Naive B cell (primary cell): ENCODE data around the gene CAMK1D. TPM values are rescaled to one million over a fixed set of nuclear protein-coding genes. Genes with fewer than 3 reads are reported as not detected.
A peak's percentile ranks its signal among the peaks of the same experiment; 100 is the strongest.

ENCODE experiments used
- ATAC-seq, 2 donors: fragments of 150-1000 bp; cut with Tn5 transposase; 2 replicates each; pipeline ENCODE4 v1.10.0; 2021; ENCODE audit warnings: low read depth in 2 of 2, mild to moderate bottlenecking in 2 of 2, moderate library complexity in 2 of 2
- DNase-seq: peaks from one replicate; pipeline ENCODE4 v3.0.0; 2022
- H3K27ac Mint-ChIP-seq, 6 donors: one replicate each; pipeline ENCODE4 v1.8.0; 2020 to 2022; ENCODE audit warnings: mild to moderate bottlenecking in 6 of 6, mixed read lengths in 6 of 6, moderate library complexity in 5 of 6, inconsistent platforms in 2 of 6
- H3K27me3 Mint-ChIP-seq, 3 donors: one replicate each; pipeline ENCODE4 v1.8.0; 2021 to 2022; ENCODE audit warnings: mixed read lengths in 3 of 3, mild to moderate bottlenecking in 1 of 3
- H3K36me3 Mint-ChIP-seq, 2 donors: one replicate each; pipeline ENCODE4 v1.8.0; 2020 to 2022; ENCODE audit warnings: mixed read lengths in 2 of 2, inconsistent platforms in 1 of 2, mild to moderate bottlenecking in 1 of 2
- H3K4me1 Mint-ChIP-seq, 3 donors: one replicate each; pipeline ENCODE4 v1.8.0; 2020 to 2022; ENCODE audit warnings: mixed read lengths in 3 of 3, inconsistent platforms in 1 of 3, mild to moderate bottlenecking in 1 of 3, moderate library complexity in 1 of 3
- H3K4me3 Mint-ChIP-seq, 8 donors: one replicate each; pipeline ENCODE4 v1.8.0; 2020 to 2022; ENCODE audit warnings: mild to moderate bottlenecking in 8 of 8, mixed read lengths in 8 of 8, moderate library complexity in 8 of 8, inconsistent platforms in 2 of 8
- H3K9me3 Mint-ChIP-seq, 7 donors: one replicate each; pipeline ENCODE4 v1.8.0; 2020 to 2022; ENCODE audit warnings: mixed read lengths in 7 of 7, mild to moderate bottlenecking in 5 of 7, inconsistent platforms in 2 of 7, moderate library complexity in 1 of 7
- polyA plus RNA-seq, 6 donors: library from polyadenylated mRNA; unstranded; fragments of 300-500 nt; fragmentation: Illumina TruSeq; gene quantifications; one replicate each; pipeline ENCODE4 v1.2.3, GENCODE V29; 2021; ENCODE audit warnings: low read depth in 6 of 6

The CAMK1D gene
- polyA plus RNA-seq, 6 donors from 2014 or later: 12.2 to 54.1 (median 35.6) TPM

GRCh38 chr10:12499076-12499986 lies 150.0 kb downstream of the CAMK1D start:
- Mint-ChIP-seq H3K9me3 (peaks cover 0 to 2% (median 0%) of the 10 kb centered on the region in 7 donors), H3K4me3 (peak overlapping the region in 2 of 8 donors; percentile 41 to 56), H3K4me1 (peaks cover 60 to 84% (median 80%) of the 10 kb centered on the region in 3 donors), H3K27ac (peak overlapping the region in 4 of 6 donors; percentile 12 to 91 (median 67)), H3K36me3 (peaks cover 0 to 9% of the 10 kb centered on the region in 2 donors), H3K27me3 (no peaks in the 10 kb centered on the region)
- DNase-seq (no peak), ATAC-seq (no peak)

- peak in 1 of 2 donors; percentile 16 for ATAC-seq
- peak overlapping the region; percentile 41 to 91 (median 70) for H3K27ac Mint-ChIP-seq
Measured at GRCh38 chr10:12500381-12501303, 151.3 kb downstream of the CAMK1D start.

GRCh38 chr10:12501324-12501723 lies 152.0 kb downstream of the CAMK1D start:
- Mint-ChIP-seq H3K27ac (peak overlapping the region in 4 of 6 donors; percentile 55 to 91 (median 77)), H3K4me1 (peaks cover 69 to 96% (median 87%) of the 10 kb centered on the region in 3 donors), H3K36me3 (peaks cover 0 to 15% of the 10 kb centered on the region in 2 donors), H3K4me3 (no peak overlapping the region), H3K9me3 (peaks cover 0 to 2% (median 0%) of the 10 kb centered on the region in 7 donors), H3K27me3 (no peaks in the 10 kb centered on the region)
- ATAC-seq (no peak), DNase-seq (no peak)

More at GRCh38 chr10:12500381-12501303, 151.3 kb downstream of the CAMK1D start:
- DNase-seq: no peak
- peaks cover 69 to 94% (median 85%) of the 10 kb centered on the region in 3 donors for H3K4me1 Mint-ChIP-seq
- H3K36me3 Mint-ChIP-seq: peaks cover 0 to 15% of the 10 kb centered on the region in 2 donors
- H3K4me3 Mint-ChIP-seq: peak overlapping the region in 1 of 8 donors; percentile 8
- no peaks in the 10 kb centered on the region for H3K27me3 Mint-ChIP-seq
- H3K9me3 Mint-ChIP-seq: peaks cover 0 to 2% (median 0%) of the 10 kb centered on the region in 7 donors

- H3K27me3 Mint-ChIP-seq: no peaks in the 10 kb centered on the region
- ATAC-seq: no peak
- peak overlapping the region in 4 of 6 donors; percentile 55 to 86 (median 64) for H3K27ac Mint-ChIP-seq
- peak overlapping the region in 2 of 8 donors; percentile 11 to 35 for H3K4me3 Mint-ChIP-seq
- H3K36me3 Mint-ChIP-seq: peaks cover 0 to 15% of the 10 kb centered on the region in 2 donors
- H3K4me1 Mint-ChIP-seq: peaks cover 73 to 96% (median 89%) of the 10 kb centered on the region in 3 donors
- no peak for DNase-seq
- H3K9me3 Mint-ChIP-seq: peaks cover 0 to 2% (median 0%) of the 10 kb centered on the region in 7 donors
Measured at GRCh38 chr10:12501841-12502525, 152.6 kb downstream of the CAMK1D start.

GRCh38 chr10:12502526-12503274 lies 153.4 kb downstream of the CAMK1D start:
- H3K4me3 Mint-ChIP-seq: no peak overlapping the region
- peaks cover 76 to 98% (median 89%) of the 10 kb centered on the region in 3 donors for H3K4me1 Mint-ChIP-seq
- no peaks in the 10 kb centered on the region for H3K27me3 Mint-ChIP-seq
- H3K27ac Mint-ChIP-seq: peak overlapping the region in 4 of 6 donors; percentile 47 to 91 (median 77)
- DNase-seq (no peak), ATAC-seq (no peak)
- H3K36me3 Mint-ChIP-seq: peaks cover 0 to 10% of the 10 kb centered on the region in 2 donors
- H3K9me3 Mint-ChIP-seq: peaks cover 0 to under 1% (median 0%) of the 10 kb centered on the region in 7 donors

- peak overlapping the region in 4 of 6 donors; percentile 47 to 91 (median 77) for H3K27ac Mint-ChIP-seq
- DNase-seq (no peak), ATAC-seq (no peak)
- peaks cover 0 to 6% of the 10 kb centered on the region in 2 donors for H3K36me3 Mint-ChIP-seq
- no peak overlapping the region for H3K4me3 Mint-ChIP-seq
- H3K4me1 Mint-ChIP-seq: peaks cover 76 to 98% (median 89%) of the 10 kb centered on the region in 3 donors
- H3K27me3 Mint-ChIP-seq: no peaks in the 10 kb centered on the region
- no peaks in the 10 kb centered on the region for H3K9me3 Mint-ChIP-seq
Measured at GRCh38 chr10:12503311-12503710, 154.0 kb downstream of the CAMK1D start.

- ATAC-seq (no peak), DNase-seq (no peak)
- peak overlapping the region in 3 of 6 donors; percentile 27 to 84 (median 64) for H3K27ac Mint-ChIP-seq
- no peaks in the 10 kb centered on the region for H3K9me3 Mint-ChIP-seq
- peaks cover 76 to 98% (median 90%) of the 10 kb centered on the region in 3 donors for H3K4me1 Mint-ChIP-seq
- H3K27me3 Mint-ChIP-seq: no peaks in the 10 kb centered on the region
- H3K36me3 Mint-ChIP-seq: peaks cover 0 to 6% of the 10 kb centered on the region in 2 donors
- no peak overlapping the region for H3K4me3 Mint-ChIP-seq
Measured at GRCh38 chr10:12504176-12504575, 154.8 kb downstream of the CAMK1D start.

- no peak for ATAC-seq
- Mint-ChIP-seq H3K27me3 (no peaks in the 10 kb centered on the region), H3K36me3 (peaks cover 0 to 6% of the 10 kb centered on the region in 2 donors), H3K4me1 (peaks cover 71 to 98% (median 90%) of the 10 kb centered on the region in 3 donors), H3K9me3 (no peaks in the 10 kb centered on the region), H3K27ac (peak overlapping the region in 5 of 6 donors; percentile 2 to 92 (median 64)), H3K4me3 (no peak overlapping the region)
- no peak for DNase-seq
Measured at GRCh38 chr10:12504628-12505027, 155.3 kb downstream of the CAMK1D start.

GRCh38 chr10:12505683-12506082 lies 156.3 kb downstream of the CAMK1D start:
- Mint-ChIP-seq H3K4me3 (no peak overlapping the region), H3K27me3 (no peaks in the 10 kb centered on the region), H3K9me3 (no peaks in the 10 kb centered on the region), H3K4me1 (peaks cover 67 to 96% (median 90%) of the 10 kb centered on the region in 3 donors), H3K36me3 (peaks cover 0 to 6% of the 10 kb centered on the region in 2 donors), H3K27ac (peak overlapping the region in 4 of 6 donors; percentile 41 to 80 (median 64))
- DNase-seq: no peak
- ATAC-seq: no peak

GRCh38 chr10:12507165-12507850 lies 158.0 kb downstream of the CAMK1D start:
- Mint-ChIP-seq H3K4me3 (peak overlapping the region in 2 of 8 donors; percentile 11 to 55), H3K27me3 (no peaks in the 10 kb centered on the region), H3K9me3 (no peaks in the 10 kb centered on the region), H3K27ac (peak overlapping the region; percentile 30 to 85 (median 68)), H3K4me1 (peaks cover 55 to 86% (median 84%) of the 10 kb centered on the region in 3 donors), H3K36me3 (peaks cover 0 to 6% of the 10 kb centered on the region in 2 donors)
- DNase-seq (no peak), ATAC-seq (peak; percentile 34 to 52)

- H3K36me3 Mint-ChIP-seq: peaks cover 0 to 6% of the 10 kb centered on the region in 2 donors
- peak overlapping the region in 1 of 8 donors; percentile 8 for H3K4me3 Mint-ChIP-seq
- no peak for ATAC-seq
- no peaks in the 10 kb centered on the region for H3K9me3 Mint-ChIP-seq
- peaks cover 50 to 88% (median 85%) of the 10 kb centered on the region in 3 donors for H3K4me1 Mint-ChIP-seq
- peak overlapping the region in 3 of 6 donors; percentile 30 to 84 (median 42) for H3K27ac Mint-ChIP-seq
- no peak for DNase-seq
- no peaks in the 10 kb centered on the region for H3K27me3 Mint-ChIP-seq
Measured at GRCh38 chr10:12508165-12508564, 158.8 kb downstream of the CAMK1D start.
